ENCODE measurements around the gene GCK. TPM values are rescaled to one million over a fixed set of nuclear protein-coding genes. Genes with fewer than 3 reads are reported as not detected.

The GCK gene
- total and polyA plus RNA-seq, 2 of the 13 experiments (the other 11 are each of a cell fraction or from before 2014, with no cell fraction given): not detected

GRCh38 chr7:44221231-44221791 lies 32.1 kb upstream of the GCK start (continued):
- TF ChIP-seq USF2 (IDR thresholded peaks at IDR 0.05; ENCODE audit: low read depth, low read length) (no peak), USF2 (CRISPR knock-in tag; IDR thresholded peaks at IDR 0.05; ENCODE audit: borderline replicate concordance) (peak; percentile 66), YY1 (IDR thresholded peaks at IDR 0.05; ENCODE audit: insufficient read depth, insufficient replicate concordance, low read depth, low read length) (no peak), ZUFSP (CRISPR knock-in tag; IDR thresholded peaks at IDR 0.05; ENCODE audit: borderline replicate concordance) (no peak), RBFOX2 (IDR thresholded peaks at IDR 0.05; ENCODE audit: low read depth, low read length) (0 out of 2 replicates have a peak, but pooled peaks have one; percentile 22), ZNF569 (CRISPR knock-in tag; IDR thresholded peaks at IDR 0.05; ENCODE audit: borderline replicate concordance) (no peak), ZNF550 (CRISPR knock-in tag; IDR thresholded peaks at IDR 0.05; ENCODE audit: borderline replicate concordance) (no peak), CREM (IDR thresholded peaks at IDR 0.05) (no peak), CREM (CRISPR knock-in tag; IDR thresholded peaks at IDR 0.05) (no peak), KDM1A (CRISPR knock-in tag; IDR thresholded peaks at IDR 0.05) (no peak), ZNF605 (CRISPR knock-in tag; IDR thresholded peaks at IDR 0.05) (peak; percentile 94), ZNF770 (CRISPR knock-in tag; IDR thresholded peaks at IDR 0.05) (peak; percentile 49; the same call in 1 of the 2 replicates), SNRNP70 (IDR thresholded peaks at IDR 0.05; ENCODE audit: low read depth, low read length) (no peak)
- TF ChIP-seq, protein P1, sequence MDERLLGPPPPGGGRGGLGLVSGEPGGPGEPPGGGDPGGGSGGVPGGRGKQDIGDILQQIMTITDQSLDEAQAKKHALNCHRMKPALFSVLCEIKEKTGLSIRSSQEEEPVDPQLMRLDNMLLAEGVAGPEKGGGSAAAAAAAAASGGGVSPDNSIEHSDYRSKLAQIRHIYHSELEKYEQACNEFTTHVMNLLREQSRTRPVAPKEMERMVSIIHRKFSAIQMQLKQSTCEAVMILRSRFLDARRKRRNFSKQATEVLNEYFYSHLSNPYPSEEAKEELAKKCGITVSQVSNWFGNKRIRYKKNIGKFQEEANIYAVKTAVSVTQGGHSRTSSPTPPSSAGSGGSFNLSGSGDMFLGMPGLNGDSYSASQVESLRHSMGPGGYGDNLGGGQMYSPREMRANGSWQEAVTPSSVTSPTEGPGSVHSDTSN (CRISPR knock-in tag; IDR thresholded peaks at IDR 0.05): no peak
- TF ChIP-seq, protein P2, sequence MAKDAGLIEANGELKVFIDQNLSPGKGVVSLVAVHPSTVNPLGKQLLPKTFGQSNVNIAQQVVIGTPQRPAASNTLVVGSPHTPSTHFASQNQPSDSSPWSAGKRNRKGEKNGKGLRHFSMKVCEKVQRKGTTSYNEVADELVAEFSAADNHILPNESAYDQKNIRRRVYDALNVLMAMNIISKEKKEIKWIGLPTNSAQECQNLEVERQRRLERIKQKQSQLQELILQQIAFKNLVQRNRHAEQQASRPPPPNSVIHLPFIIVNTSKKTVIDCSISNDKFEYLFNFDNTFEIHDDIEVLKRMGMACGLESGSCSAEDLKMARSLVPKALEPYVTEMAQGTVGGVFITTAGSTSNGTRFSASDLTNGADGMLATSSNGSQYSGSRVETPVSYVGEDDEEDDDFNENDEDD (CRISPR knock-in tag; IDR thresholded peaks at IDR 0.05; ENCODE audit: borderline replicate concordance): peak; percentile 88; the same call in 1 of the 2 replicates
- TF ChIP-seq, protein P3, sequence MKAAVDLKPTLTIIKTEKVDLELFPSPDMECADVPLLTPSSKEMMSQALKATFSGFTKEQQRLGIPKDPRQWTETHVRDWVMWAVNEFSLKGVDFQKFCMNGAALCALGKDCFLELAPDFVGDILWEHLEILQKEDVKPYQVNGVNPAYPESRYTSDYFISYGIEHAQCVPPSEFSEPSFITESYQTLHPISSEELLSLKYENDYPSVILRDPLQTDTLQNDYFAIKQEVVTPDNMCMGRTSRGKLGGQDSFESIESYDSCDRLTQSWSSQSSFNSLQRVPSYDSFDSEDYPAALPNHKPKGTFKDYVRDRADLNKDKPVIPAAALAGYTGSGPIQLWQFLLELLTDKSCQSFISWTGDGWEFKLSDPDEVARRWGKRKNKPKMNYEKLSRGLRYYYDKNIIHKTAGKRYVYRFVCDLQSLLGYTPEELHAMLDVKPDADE (CRISPR knock-in tag; IDR thresholded peaks at IDR 0.05): 0 out of 2 replicates have a peak, but pooled peaks have one; percentile 50
- TF ChIP-seq, protein P4, sequence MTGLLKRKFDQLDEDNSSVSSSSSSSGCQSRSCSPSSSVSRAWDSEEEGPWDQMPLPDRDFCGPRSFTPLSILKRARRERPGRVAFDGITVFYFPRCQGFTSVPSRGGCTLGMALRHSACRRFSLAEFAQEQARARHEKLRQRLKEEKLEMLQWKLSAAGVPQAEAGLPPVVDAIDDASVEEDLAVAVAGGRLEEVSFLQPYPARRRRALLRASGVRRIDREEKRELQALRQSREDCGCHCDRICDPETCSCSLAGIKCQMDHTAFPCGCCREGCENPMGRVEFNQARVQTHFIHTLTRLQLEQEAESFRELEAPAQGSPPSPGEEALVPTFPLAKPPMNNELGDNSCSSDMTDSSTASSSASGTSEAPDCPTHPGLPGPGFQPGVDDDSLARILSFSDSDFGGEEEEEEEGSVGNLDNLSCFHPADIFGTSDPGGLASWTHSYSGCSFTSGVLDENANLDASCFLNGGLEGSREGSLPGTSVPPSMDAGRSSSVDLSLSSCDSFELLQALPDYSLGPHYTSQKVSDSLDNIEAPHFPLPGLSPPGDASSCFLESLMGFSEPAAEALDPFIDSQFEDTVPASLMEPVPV (CRISPR knock-in tag; IDR thresholded peaks at IDR 0.05): peak; percentile 78; the same call in 1 of the 2 replicates

Measured in HepG2 (cell line).